Mammary epithelial cell (primary cell): ENCODE measurements around the gene MAN2B2.

Source experiments
- EZH2 ChIP-seq: IDR thresholded peaks from 2 replicates; pipeline ENCODE4 v1.6.1; 2012; ENCODE audit warnings: low read length, inconsistent platforms, borderline replicate concordance
- TF ChIP-seq, protein P1 (sequence below), 2 donors: IDR thresholded peaks in 1 of 2; conservative IDR thresholded peaks in 1 of 2; 2 replicates each; pipeline ENCODE4 v1.5.1; 2011 to 2012; ENCODE audit warnings: inconsistent platforms in 2 of 2, low read length in 2 of 2, mild to moderate bottlenecking in 2 of 2, control low read depth in 1 of 2, low read depth in 1 of 2; ENCODE audit not compliant: insufficient read depth in 1 of 2; ENCODE audit errors: extremely low read depth in 1 of 2

GRCh38 chr4:6658209-6658595, 83.2 kb downstream of the MAN2B2 start:
- TF ChIP-seq, protein P1, sequence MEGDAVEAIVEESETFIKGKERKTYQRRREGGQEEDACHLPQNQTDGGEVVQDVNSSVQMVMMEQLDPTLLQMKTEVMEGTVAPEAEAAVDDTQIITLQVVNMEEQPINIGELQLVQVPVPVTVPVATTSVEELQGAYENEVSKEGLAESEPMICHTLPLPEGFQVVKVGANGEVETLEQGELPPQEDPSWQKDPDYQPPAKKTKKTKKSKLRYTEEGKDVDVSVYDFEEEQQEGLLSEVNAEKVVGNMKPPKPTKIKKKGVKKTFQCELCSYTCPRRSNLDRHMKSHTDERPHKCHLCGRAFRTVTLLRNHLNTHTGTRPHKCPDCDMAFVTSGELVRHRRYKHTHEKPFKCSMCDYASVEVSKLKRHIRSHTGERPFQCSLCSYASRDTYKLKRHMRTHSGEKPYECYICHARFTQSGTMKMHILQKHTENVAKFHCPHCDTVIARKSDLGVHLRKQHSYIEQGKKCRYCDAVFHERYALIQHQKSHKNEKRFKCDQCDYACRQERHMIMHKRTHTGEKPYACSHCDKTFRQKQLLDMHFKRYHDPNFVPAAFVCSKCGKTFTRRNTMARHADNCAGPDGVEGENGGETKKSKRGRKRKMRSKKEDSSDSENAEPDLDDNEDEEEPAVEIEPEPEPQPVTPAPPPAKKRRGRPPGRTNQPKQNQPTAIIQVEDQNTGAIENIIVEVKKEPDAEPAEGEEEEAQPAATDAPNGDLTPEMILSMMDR (conservative IDR thresholded peaks at IDR 0.05 in 1 of 2, IDR thresholded peaks at IDR 0.05 in 1 of 2; ENCODE audit: extremely low read depth in 1 of 2, insufficient read depth in 1 of 2, low read depth in 1 of 2, low read length in 2 of 2) = no peak
- TF ChIP-seq EZH2 = no peak
